ENCODE data around the gene BZW2.

The BZW2 gene

DNA sequence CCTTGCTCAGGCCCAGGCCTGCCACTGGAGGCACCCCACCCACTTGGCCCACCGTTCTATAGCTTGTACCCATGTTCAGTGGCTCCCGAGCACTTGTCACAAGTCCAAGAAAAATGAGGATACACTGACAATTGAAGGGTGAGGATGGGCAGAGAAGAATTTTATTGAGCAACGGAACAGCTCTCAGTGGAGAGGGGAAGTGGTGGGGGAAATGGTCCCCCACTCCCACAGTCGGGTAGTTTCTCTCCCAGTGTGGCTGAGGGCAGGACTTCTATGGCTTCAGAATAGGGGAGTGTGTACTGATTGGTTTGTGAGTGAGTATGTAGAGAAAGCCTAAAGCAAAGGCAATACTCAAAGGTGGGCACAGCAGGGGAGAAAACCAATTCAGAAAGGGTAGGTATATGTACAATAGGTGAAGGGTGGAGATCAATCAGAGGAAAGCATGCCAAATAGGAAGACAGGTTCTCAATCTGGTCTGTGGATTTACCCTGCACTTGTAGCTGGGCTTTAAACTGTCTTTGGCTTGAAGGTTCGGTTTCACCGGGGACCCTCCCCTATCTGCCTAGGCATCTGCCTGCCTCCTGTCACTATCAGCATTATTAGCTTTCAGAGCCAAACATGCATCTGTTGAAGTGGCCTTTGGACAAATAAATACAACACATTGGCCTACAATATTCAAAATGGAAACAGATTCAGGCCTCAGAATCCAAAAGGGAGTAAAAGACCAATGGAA, 98.7 kb downstream of the BZW2 start:
- in situ Hi-C loops (cut with MboI; ENCODE audit: low sequenced_read_pairs, unreplicated experiment), result no loop called here
- DNase-seq (ENCODE audit: low spot score), result no peak
- no peak for TF ChIP-seq CTCF (IDR thresholded peaks at IDR 0.05; ENCODE audit: borderline replicate concordance, control extremely low read depth, extremely low read depth, insufficient read depth, missing control alignments)

- no peak for DNase-seq (ENCODE audit: low spot score)
- in situ Hi-C loops (cut with MboI; ENCODE audit: low sequenced_read_pairs, unreplicated experiment), result no loop called here
- TF ChIP-seq CTCF (IDR thresholded peaks at IDR 0.05; ENCODE audit: borderline replicate concordance, control extremely low read depth, extremely low read depth, insufficient read depth, missing control alignments), result no peak
These were observed 99.7 kb downstream of the BZW2 start for GRCh38 chr7:16745645-16746044.

- TF ChIP-seq CTCF (IDR thresholded peaks at IDR 0.05; ENCODE audit: borderline replicate concordance, control extremely low read depth, extremely low read depth, insufficient read depth, missing control alignments), result no peak
- DNase-seq (ENCODE audit: low spot score), result no peak
These were observed 101.1 kb downstream of the BZW2 start for GRCh38 chr7:16747102-16747501.

DNA sequence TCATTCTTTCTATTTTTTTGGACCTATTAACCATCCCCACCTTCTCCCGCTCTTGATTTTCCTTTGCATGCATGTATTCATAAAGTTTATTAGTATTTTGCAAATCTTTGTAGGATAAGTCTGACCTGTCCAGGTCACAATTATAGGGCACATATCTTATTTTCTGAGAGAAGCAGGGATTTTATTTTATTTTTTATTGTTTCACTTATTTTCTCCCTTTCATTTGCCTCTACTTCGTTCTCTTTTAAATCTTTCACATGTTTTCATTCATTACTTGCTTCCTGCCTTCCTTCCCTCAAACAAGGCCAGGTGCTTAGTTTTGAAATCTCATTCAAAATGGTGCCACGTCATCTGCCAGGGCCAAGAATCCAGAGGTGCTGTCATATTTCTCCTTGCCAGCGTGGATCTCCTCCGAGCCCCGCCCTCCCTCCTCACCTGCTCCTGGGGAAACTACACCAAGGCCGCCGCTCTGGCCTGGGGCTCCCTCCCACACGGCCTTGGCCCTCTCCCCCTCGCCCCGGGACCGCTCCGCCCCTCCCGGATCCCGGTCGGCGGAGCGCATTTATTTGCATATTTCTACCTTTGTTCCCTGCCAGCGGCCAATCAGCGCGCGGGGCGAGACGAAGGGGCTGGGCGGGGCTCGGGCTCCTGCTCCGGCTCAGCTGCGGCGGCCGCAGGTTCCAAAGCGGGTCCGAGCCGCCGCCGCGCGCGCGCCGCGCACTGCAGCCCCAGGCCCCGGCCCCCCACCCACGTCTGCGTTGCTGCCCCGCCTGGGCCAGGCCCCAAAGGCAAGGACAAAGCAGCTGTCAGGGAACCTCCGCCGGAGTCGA, 107.3 kb downstream of the BZW2 start, which contains the start of gene TSPAN13:
Gene TSPAN13, plus strand, starts transcription at position 654 of the 830 bp plus-strand sequence. CDS start 213 bp downstream, outside the sequence.
- DNase-seq (ENCODE audit: low spot score), result peak; percentile 57
- no peak for TF ChIP-seq CTCF (IDR thresholded peaks at IDR 0.05; ENCODE audit: borderline replicate concordance, control extremely low read depth, extremely low read depth, insufficient read depth, missing control alignments)
- in situ Hi-C loops (cut with MboI; ENCODE audit: low sequenced_read_pairs, unreplicated experiment), result no loop called here

More at GRCh38 chr7:16747102-16747501, 101.1 kb downstream of the BZW2 start:
- in situ Hi-C loops (cut with MboI; ENCODE audit: low sequenced_read_pairs, unreplicated experiment), result no loop called here

DNA sequence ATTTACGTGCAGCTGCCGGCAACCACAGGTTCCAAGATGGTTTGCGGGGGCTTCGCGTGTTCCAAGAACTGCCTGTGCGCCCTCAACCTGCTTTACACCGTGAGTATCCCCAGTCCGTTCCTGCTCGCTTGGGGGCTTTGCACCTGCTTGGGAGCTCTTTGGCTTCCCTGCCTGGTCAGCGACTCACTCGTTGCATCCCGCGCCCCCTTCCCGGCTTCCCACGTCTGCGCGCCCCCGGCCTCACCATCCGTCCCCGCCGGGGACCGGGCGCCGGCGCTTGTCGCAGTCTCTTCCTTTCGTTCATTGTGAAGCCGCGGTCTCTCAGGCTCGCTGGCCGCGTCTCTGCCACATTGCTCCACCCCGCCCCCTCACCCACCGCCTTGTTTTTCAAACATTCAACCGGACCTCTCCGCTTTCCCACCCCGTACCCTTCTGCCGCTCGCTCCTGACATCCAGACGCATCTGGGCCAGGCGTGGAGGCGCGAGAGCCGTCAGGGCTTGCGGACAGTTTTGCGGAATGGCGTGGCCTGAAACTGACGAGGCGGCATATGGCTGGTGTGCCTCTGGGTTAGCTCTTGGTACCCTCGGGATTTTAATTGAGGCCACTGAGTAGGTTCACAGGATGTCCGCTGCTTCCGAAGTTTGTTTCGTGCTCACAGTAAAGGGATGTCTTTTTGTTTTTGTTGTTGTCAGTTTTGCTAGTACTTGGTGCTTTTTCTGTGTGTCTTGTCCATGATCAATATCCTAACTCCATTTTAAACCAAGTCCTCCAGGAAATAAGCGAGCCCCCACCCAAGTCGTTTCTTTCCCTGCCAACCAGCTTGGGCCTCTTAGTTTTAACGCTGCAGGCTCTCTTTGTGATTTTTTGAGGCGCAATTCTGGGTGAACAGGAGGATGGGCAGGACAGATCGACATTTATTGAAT, 108.2 kb downstream of the BZW2 start:
- in situ Hi-C loops (cut with MboI; ENCODE audit: low sequenced_read_pairs, unreplicated experiment), result no loop called here
- TF ChIP-seq CTCF (IDR thresholded peaks at IDR 0.05; ENCODE audit: borderline replicate concordance, control extremely low read depth, extremely low read depth, insufficient read depth, missing control alignments), result no peak
- DNase-seq (ENCODE audit: low spot score), result peak; percentile 35

GRCh38 chr7:16754856-16755317, 108.9 kb downstream of the BZW2 start:
- DNase-seq (ENCODE audit: low spot score), result no peak
- in situ Hi-C loops (cut with MboI; ENCODE audit: low sequenced_read_pairs, unreplicated experiment), result no loop called here
- TF ChIP-seq CTCF (IDR thresholded peaks at IDR 0.05; ENCODE audit: borderline replicate concordance, control extremely low read depth, extremely low read depth, insufficient read depth, missing control alignments), result no peak

Measured in GM13976 (cell line).